Neutrophil (primary cell): ENCODE measurements around the gene AJUBA.

ENCODE experiments used
- H3K27ac ChIP-seq: fragments of 200-600 bp; sonication (generic); 2 replicates; pipeline ENCODE4 v1.5.1; 2016; ENCODE audit warnings: mild to moderate bottlenecking, moderate library complexity
- H3K27me3 ChIP-seq: fragments of 200-600 bp; sonication (generic); 2 replicates; pipeline ENCODE4 v1.6.0; 2016; ENCODE audit warnings: mild to moderate bottlenecking
- H3K36me3 ChIP-seq: fragments of 200-600 bp; sonication (generic); 2 replicates; pipeline ENCODE4 v1.5.1; 2017
- H3K4me1 ChIP-seq, 2 experiments: fragments of 200-600 bp in 1 of 2; sonication (generic) in 1 of 2; 1 replicate in 1 of 2; 2 replicates in 1 of 2; pipeline versions ENCODE4 v1.5.1 to v1.6.1; 2013 to 2016; ENCODE audit warnings: low read depth in 1 of 2, low read length in 1 of 2, mild to moderate bottlenecking in 1 of 2, moderate library complexity in 1 of 2; ENCODE audit not compliant: control insufficient read depth in 1 of 2, insufficient read depth in 1 of 2
- H3K4me3 ChIP-seq, 2 experiments: fragments of 200-600 bp in 1 of 2; sonication (generic) in 1 of 2; 1 replicate in 1 of 2; 2 replicates in 1 of 2; pipeline ENCODE4 v1.5.1; 2013 to 2016; ENCODE audit warnings: low read depth in 1 of 2, low read length in 1 of 2, mild to moderate bottlenecking in 1 of 2, moderate library complexity in 1 of 2
- H3K9me3 ChIP-seq: fragments of 200-600 bp; sonication (generic); 2 replicates; pipeline ENCODE4 v1.5.1; 2016
- TF ChIP-seq, protein P1 (sequence below): fragments of 200-600 bp; sonication (generic); IDR thresholded peaks from 2 replicates; pipeline ENCODE4 v1.5.1; 2016; ENCODE audit warnings: antibody characterized with exemption

AJUBA gene

DNA sequence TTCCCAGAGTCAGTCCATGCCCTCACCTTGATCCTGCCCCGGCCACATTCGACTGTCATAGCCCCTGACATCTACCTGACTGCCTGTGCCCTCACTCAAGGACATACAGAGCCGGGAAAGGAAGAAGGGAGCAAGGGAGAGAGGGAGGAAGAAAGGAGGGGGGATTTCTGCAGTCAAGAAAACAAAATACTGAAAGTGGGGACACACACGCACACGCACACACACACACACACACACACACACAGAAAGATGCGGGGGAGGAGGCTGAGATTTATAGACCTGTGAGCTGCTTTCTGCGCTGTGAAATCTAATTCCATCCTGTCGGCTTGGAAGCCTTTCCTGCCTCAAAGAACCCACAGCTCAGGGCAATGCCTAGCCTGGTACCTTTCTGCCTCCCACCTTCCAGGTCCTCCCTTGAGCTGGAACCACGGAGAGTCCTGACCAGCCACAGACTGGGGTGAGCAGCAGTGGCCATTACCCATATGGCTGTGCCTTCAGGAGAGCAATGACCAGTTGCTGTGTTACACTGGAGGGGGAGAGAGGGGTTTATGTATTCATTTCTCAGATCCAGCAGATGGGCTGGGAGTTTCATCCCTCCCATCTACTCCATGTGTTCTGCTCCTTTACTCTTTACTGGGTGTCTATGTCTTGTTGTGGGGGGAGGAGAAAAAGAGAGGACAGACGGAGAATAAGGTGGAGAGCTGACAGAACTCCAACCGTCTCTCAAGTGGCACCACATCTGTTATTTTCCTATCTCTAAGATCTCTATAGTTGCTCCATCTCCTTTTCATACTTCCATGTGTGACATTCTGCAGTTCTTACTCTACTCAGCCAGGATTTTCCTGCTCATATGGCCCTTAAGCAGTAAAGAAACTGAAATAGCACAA is 14.7 kb upstream of the AJUBA start:
- no peak overlapping the region for H3K27ac ChIP-seq
- no peak overlapping the region for H3K4me3 ChIP-seq
- peaks cover 40% of the 10 kb centered on the region for H3K36me3 ChIP-seq
- no peaks in the 10 kb centered on the region for H3K27me3 ChIP-seq
- no peaks in the 10 kb centered on the region for H3K9me3 ChIP-seq
- no peaks in the 10 kb centered on the region for H3K4me1 ChIP-seq
- TF ChIP-seq, protein P1, sequence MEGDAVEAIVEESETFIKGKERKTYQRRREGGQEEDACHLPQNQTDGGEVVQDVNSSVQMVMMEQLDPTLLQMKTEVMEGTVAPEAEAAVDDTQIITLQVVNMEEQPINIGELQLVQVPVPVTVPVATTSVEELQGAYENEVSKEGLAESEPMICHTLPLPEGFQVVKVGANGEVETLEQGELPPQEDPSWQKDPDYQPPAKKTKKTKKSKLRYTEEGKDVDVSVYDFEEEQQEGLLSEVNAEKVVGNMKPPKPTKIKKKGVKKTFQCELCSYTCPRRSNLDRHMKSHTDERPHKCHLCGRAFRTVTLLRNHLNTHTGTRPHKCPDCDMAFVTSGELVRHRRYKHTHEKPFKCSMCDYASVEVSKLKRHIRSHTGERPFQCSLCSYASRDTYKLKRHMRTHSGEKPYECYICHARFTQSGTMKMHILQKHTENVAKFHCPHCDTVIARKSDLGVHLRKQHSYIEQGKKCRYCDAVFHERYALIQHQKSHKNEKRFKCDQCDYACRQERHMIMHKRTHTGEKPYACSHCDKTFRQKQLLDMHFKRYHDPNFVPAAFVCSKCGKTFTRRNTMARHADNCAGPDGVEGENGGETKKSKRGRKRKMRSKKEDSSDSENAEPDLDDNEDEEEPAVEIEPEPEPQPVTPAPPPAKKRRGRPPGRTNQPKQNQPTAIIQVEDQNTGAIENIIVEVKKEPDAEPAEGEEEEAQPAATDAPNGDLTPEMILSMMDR: no peak

DNA sequence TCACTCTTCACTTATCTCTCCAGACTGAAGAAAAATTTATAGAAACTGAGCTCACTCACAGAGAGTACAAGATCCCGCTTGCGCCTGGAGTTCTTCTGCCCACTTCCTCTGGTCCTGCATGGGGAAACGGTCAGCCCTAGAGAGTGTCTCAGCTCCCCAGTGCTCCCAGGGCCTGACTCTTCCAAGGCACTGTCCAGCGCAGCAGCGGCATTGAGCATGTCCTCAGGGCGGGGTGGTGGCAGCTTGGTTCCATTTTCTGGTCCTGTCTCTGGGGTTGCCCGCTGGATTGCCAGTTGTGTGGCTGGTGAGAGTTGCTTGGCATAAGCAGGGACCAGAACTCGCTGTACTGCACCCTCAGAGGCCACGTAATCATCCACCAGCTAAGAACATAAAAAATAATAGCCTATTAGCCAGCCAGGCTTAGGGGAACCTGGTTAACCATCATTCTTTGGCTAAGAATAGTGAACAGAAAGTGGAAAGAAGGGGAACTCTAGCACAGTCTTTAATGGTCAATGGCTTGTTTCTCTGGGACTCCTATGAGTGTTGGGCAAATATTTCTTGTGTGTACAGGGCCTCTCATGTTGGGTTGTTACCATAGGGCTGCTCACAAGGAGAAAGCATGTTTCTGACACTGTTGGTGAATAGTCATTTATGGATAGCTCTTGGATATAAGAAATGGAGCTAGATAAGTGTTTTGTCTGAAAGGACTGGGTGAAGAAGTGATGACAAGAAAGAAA is 13.7 kb upstream of the AJUBA start:
- TF ChIP-seq, protein P1: no peak
- no peaks in the 10 kb centered on the region for H3K4me1 ChIP-seq
- peaks cover 48% of the 10 kb centered on the region for H3K36me3 ChIP-seq
- H3K4me3 ChIP-seq: no peak overlapping the region
- no peaks in the 10 kb centered on the region for H3K9me3 ChIP-seq
- no peak overlapping the region for H3K27ac ChIP-seq
- H3K27me3 ChIP-seq: no peaks in the 10 kb centered on the region

DNA sequence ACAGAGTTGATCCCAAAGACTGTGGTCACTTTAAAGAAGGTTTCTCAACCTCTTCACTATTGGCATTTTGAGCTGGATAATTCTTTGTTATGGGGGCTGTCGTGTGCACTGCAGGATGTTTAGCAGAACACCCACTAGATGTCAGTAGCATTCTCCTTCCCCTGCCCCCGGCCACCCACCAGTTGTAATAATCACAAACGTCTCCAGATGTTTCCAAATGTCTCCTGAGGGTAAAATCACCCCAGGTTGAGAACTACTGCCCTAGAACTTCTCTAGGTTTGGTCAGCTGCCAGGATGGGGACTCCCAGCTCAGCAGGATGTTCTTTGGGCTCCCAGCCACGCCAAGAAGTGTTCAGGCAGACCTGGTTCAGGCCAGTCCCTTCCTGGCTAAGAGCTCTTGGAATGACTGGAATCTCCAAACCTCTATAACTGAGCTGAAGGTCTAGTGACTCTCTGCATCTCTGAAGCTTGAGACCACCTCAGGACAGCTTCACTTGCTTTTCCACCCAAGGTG is 12.5 kb upstream of the AJUBA start:
- TF ChIP-seq, protein P1: no peak
- H3K4me3 ChIP-seq: no peak overlapping the region

DNA sequence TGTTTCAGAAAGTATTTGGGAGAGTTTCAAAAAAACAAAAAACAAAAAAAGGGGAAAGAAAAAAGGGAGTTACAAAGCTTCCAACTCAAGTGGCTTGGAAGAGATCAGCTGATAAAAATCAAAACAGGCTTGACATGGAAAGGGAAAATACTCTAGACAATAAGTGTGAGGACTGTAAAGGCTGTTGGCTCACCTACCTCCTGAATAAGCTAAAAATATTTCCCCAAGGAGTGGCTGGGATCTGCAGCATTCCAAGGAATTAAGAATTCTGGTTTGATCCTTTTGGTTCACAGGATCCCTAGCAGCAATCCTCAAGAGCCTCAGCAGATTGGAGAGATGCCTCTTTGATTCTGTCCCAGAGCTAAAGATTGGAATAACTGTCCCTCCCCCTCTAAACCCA is 11.2 kb upstream of the AJUBA start:
- Histone ChIP-seq H3K4me1 (no peaks in the 10 kb centered on the region), H3K9me3 (no peaks in the 10 kb centered on the region), H3K4me3 (no peak overlapping the region), H3K27ac (no peak overlapping the region), H3K27me3 (no peaks in the 10 kb centered on the region), H3K36me3 (peaks cover 54% of the 10 kb centered on the region)
- TF ChIP-seq, protein P1: no peak

More for the DNA sequence above, 12.5 kb upstream of the AJUBA start:
- peaks cover 52% of the 10 kb centered on the region for H3K36me3 ChIP-seq
- H3K4me1 ChIP-seq: no peaks in the 10 kb centered on the region
- H3K27ac ChIP-seq: no peak overlapping the region
- no peaks in the 10 kb centered on the region for H3K9me3 ChIP-seq
- no peaks in the 10 kb centered on the region for H3K27me3 ChIP-seq

DNA sequence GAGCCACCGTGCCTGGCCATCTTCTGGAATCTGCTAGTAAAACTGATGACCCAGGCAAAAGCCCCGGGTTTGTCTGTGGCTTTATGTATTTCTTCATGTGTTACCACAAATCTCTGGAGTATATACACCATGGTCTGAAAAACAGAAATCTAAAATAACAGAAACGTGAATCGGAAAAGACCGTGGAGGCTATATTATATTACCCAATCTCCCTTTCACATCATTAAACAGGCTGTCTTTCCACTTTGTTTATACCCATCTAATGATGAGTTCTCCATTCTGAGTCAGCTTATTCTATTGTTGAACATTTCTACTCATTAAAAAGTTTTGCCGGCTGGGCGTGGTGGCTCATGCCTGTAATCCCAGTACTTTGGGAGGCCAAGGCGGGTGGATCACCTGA is 9.5 kb upstream of the AJUBA start:
- TF ChIP-seq, protein P1: no peak
- Histone ChIP-seq H3K27ac (no peak overlapping the region), H3K27me3 (no peaks in the 10 kb centered on the region), H3K9me3 (no peaks in the 10 kb centered on the region), H3K4me1 (no peaks in the 10 kb centered on the region), H3K36me3 (peaks cover 59% of the 10 kb centered on the region), H3K4me3 (no peak overlapping the region)
